Peyer's patch (tissue), 4 donors: Measurements from ENCODE around the gene RAD51B.

Source experiments
- CTCF ChIP-seq, 6 experiments: fragments of 450-650 bp in 4 of 6; fragments of 200-600 bp in 2 of 6; sonication (generic) in 1 of 6; IDR thresholded peaks; one replicate each; pipeline ENCODE4 v1.5.1; 2017 to 2019; ENCODE audit warnings: antibody characterized with exemption in 6 of 6, mild to moderate bottlenecking in 3 of 6, moderate library complexity in 1 of 6
- POLR2A ChIP-seq, 2 donors: fragments of 450-650 bp; IDR thresholded peaks; one replicate each; pipeline ENCODE4 v1.5.1; 2017; ENCODE audit warnings: antibody characterized with exemption in 2 of 2, mild to moderate bottlenecking in 2 of 2, moderate library complexity in 2 of 2

- TF ChIP-seq CTCF (IDR thresholded peaks at IDR 0.05) (no peak), POLR2A (IDR thresholded peaks at IDR 0.05) (no peak)
These were observed 577.8 kb downstream of the RAD51B start for GRCh38 chr14:68397371-68397811.
